Stimulated activated CD8-positive, alpha-beta memory T cell treated with anti-CD3 and anti-CD28 coated beads, Interleukin-4, amount 100 ng/mL, for 4 hours (primary cell): ENCODE data around the gene KICS2.

Experiments
- DNase-seq, 2 donors: peaks; one replicate each; pipeline ENCODE4 v3.0.0-alpha.2; 2020; ENCODE audit warnings: low read depth in 2 of 2, low spot score in 1 of 2

The KICS2 gene

GRCh38 chr12:64175254-64175945 is 46.7 kb downstream of the KICS2 start:
- DNase-seq = no peak

DNA sequence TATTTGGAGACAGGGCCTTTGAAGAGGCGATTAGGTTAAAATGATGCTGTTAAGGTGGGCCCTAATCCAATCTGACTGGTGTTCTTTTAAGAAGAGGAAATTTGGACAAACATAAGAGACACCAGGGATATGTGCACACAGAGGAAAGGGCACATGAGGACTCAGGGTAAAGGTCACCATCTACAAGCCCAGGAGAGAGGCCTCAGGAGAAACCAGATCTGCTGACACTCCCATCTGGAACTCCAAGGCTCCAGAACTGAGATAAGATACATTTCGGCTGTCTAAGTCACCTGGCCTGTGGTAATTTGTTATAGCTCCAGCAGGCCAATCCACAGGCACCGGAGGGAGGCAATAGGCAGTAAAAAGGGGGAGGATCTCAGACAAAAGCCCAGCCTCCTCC is 48.6 kb downstream of the KICS2 start:
- no peak for DNase-seq
